GM13977 (cell line): Measurements from ENCODE around the gene ACBD6.
A peak's percentile ranks its signal among the peaks of the same experiment; 100 is the strongest.

Source experiments
- DNase-seq: peaks from one replicate; pipeline ENCODE4 v3.0.0; 2012; ENCODE audit warnings: low spot score
- CTCF ChIP-seq: IDR thresholded peaks from 2 replicates; pipeline ENCODE4 v1.5.1; 2012; ENCODE audit warnings: mild to moderate bottlenecking, control low read depth; ENCODE audit not compliant: insufficient read depth; ENCODE audit errors: extremely low read depth, missing control alignments
- in situ Hi-C: fragments of 300-500 bp; cut with MboI; formaldehyde crosslinking; loops from one replicate; pipeline ENCODE4 v1.12.0; 2022; ENCODE audit warnings: low sequenced_read_pairs, low pct_unique_long_range_greater_than_20kb, mixed read lengths, inconsistent platforms; ENCODE audit not compliant: unreplicated experiment

ACBD6 gene

GRCh38 chr1:180507795-180508724 lies 5.7 kb upstream of the ACBD6 start:
- TF ChIP-seq CTCF: peak; percentile 15
- peak; percentile 24 for DNase-seq
- in situ Hi-C loops: loop anchor here (5.0 to 25.0 kb wide), 2 partner anchors 49 to 504 kb away; partner anchors contain the start of genes OVAAL and STX6

GRCh38 chr1:180505732-180506335 lies 3.5 kb upstream of the ACBD6 start:
- DNase-seq: no peak
- in situ Hi-C loops: loop anchor here (5.0 to 25.0 kb wide), 2 partner anchors 51 to 506 kb away; partner anchors contain the start of genes OVAAL and STX6
- TF ChIP-seq CTCF: no peak

- in situ Hi-C loops: loop anchor here (25.0 kb wide), 1 partner anchor 508 kb away; the partner anchor contains the start of gene STX6
- DNase-seq: no peak
- TF ChIP-seq CTCF: no peak
Measured at GRCh38 chr1:180504186-180504585, 1.8 kb upstream of the ACBD6 start.

- TF ChIP-seq CTCF: no peak
- peak; percentile 48 for DNase-seq
- in situ Hi-C loops: loop anchor here (25.0 kb wide), 1 partner anchor 509 kb away; the partner anchor contains the start of gene STX6
Measured at GRCh38 chr1:180503280-180503862, 994 bp upstream of the ACBD6 start.

- peak; percentile 79 for DNase-seq
- no peak for TF ChIP-seq CTCF
- in situ Hi-C loops: loop anchor here (25.0 kb wide), 1 partner anchor 510 kb away; the partner anchor contains the start of gene STX6
Measured at GRCh38 chr1:180501865-180502360, 464 bp downstream of the ACBD6 start.

GRCh38 chr1:180500689-180501088 lies 1.7 kb downstream of the ACBD6 start:
- in situ Hi-C loops: loop anchor here (25.0 kb wide), 1 partner anchor 512 kb away; the partner anchor contains the start of gene STX6
- TF ChIP-seq CTCF: no peak
- DNase-seq: no peak
